Stimulated activated CD4-positive, alpha-beta T cell treated with anti-CD3 and anti-CD28 coated beads, Interleukin-1b, Interleukin-23, amount 100 ng/mL, for 24 hours (primary cell): Measurements from ENCODE around the gene RAP1GAP.
"Not testable (repeated sequence)": the region's sequence is repeated elsewhere in the genome, so short reads cannot be mapped to it uniquely, and the experiment has no call there.

Experiments used
- DNase-seq, 4 experiments: peaks; one replicate each; pipeline ENCODE4 v3.0.0-alpha.2; 2020; ENCODE audit warnings: low read depth in 4 of 4, low spot score in 1 of 4

The RAP1GAP gene

DNA sequence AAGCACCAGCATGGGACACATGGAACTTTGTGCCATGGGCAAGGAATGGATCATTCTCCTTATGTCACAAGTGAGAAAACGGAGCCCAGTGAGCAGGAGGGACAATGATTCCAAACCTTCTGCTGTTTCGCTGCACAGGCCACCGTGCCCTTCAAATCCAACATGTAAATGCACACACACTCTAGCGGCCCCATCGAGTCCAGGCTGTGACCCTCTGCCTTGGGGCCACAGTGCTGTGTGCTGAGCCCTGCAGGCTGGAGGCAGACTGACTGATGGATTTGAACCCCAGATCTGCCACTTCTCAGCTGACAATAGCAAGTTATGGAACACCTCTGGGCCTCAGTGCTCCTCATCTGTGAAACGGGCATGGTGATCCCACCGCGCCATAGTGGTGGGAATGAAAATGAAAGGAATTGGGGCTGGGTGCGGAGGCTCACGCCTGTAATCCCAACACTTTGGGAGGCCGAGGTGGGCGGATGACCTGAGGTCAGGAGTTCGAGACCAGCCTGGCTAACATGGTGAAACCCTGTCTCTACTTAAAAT lies 96.4 kb downstream of the RAP1GAP start:
- no peak for DNase-seq

DNA sequence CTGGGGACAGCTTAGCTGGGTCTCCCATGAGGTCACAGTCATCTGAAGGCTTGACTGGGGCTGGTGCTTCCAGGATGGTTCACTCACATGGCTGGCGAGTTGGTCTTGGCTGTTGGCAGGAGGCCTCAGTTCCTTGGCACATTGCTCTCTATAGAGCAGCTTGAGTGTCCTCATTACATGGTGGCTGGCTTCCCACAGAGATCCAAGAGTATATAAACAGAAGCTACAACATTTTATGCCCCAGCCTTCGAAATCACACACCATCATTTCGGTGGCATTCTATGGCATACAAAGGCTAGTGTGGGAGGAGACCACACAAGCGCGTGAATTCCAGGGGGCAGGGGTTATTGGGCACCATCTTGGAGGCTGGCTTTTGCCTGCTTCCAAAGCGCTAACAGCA lies 96.9 kb downstream of the RAP1GAP start:
- no peak for DNase-seq

DNA sequence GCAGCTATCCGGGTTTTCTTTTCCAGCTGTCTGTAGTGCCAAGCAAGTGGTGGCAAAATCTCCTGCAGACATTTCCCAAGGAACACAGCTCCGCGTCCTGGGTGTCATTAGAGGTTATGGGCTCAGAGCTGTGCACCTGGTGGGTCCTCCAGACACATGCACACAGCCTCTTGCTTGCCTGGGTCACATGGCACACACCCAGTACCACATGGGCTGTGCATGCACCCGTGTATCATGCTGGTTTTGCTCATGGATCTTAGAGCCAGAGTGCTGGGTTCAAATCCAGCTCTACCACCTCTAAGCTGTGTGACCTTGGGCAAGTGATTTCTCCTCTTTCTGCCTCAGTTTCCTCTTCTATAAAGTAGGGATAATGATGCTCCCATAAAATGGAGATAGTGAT lies 98.3 kb downstream of the RAP1GAP start:
- no peak for DNase-seq

DNA sequence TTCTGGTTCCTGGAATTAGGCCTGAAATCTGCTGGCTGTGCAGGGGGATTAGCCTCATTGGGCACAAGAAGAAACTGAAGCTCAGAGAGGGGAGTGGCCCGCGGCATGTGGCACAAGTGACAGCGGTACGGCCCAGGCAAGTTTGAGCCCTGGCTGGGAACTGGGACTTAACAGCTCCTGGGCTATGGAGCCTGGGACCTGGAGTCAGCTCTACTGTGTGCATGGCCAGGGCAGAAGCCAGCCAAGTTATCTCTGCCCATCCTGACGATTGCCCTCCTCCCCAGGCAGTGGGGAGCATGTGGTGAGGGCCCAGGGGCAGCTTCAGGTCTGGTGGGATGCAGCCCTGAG lies 98.7 kb downstream of the RAP1GAP start:
- DNase-seq: no peak

DNA sequence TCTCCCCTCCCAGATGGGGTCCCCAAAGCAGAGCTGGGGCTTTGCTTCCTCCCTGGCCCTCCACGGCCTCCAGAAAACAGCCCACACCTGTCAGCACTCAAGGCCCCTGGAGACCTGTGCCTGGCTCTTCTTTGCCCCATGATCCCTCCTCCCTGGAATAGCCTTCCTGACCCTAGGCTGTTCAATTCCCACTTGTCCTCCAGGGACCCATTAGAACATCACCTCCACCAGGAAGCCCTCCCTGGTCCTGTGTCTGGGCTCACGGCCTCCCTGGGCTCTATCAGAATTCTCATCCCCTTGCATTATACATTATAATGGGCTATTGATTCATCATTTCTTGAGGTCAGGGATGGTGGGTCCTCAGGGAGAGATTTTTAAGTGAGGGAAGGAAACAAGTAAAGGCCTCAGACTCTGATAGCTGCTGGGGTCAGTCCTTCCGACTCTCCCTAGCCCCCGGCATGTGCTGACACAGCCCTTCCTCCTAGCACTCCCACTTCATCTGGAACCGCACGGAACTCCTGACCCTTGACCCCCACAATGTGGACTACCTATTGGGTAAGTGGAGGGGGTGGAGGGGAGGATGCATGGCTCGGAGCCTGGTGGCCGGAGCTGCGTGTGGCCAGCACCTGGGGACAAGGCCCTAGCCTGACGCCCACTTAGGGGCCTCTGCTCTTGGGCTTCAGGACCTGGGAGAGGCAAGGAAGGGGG lies 99.2 kb downstream of the RAP1GAP start:
- DNase-seq: no peak

DNA sequence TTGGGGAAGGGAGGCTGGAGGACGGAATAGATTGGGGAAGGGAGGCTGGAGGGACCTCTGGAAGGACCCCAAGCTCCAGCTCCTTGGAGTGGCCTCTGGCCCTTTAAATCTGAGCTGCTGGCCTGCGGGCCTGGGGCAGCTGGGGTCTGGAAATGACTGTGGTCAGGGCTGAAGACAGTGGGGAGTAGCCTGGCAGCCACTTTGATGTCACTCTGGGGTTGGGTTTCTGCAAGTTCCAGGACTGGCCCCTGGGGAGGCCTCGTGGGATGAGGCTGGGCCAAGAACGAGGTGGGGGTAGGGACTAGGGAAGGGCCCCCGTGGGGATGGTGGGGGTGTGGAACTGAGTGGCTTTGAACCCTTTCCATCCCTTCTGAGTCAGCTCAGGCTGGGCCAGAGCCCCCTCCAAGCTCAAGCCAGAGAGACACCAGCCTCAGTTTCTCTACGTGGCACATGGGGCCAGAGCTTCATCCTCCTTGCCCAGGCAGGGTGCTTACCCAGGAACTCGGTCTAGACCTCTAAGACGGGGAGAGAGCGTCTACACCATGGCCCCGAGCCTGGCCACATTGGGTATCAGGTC lies 100.3 kb downstream of the RAP1GAP start:
- DNase-seq: no peak

DNA sequence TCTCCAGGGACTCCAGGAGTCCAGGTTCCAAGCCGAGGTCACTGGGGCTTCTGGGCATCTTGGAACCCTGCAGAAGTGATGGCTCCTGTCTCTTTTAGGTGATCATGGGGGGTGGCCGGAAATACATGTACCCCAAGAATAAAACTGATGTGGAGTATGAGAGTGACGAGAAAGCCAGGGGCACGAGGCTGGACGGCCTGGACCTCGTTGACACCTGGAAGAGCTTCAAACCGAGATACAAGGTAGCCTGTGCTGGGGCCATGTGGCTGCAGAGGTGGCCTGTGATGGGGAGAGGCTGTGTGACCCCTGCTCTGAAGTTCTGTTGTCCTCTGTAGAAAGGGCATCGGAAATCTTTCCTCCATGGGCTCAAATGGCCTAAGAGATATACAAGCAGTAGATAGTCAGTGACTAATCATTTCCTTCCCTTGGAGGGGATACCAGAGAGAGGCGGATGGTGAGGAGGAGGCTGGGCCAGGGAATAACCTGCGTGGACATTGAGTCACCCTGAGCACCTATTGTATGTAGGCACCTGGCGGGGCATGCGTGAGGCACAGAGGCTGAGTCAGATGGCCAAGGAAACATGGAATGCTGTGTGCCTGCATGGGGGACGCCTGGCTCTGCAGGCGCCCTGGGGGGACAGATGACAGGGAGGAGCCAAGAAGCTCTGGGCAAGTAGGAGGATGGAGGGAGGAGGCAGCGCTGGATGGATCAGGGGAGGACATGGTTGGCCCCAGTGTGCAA lies 101.0 kb downstream of the RAP1GAP start:
- DNase-seq: no peak

DNA sequence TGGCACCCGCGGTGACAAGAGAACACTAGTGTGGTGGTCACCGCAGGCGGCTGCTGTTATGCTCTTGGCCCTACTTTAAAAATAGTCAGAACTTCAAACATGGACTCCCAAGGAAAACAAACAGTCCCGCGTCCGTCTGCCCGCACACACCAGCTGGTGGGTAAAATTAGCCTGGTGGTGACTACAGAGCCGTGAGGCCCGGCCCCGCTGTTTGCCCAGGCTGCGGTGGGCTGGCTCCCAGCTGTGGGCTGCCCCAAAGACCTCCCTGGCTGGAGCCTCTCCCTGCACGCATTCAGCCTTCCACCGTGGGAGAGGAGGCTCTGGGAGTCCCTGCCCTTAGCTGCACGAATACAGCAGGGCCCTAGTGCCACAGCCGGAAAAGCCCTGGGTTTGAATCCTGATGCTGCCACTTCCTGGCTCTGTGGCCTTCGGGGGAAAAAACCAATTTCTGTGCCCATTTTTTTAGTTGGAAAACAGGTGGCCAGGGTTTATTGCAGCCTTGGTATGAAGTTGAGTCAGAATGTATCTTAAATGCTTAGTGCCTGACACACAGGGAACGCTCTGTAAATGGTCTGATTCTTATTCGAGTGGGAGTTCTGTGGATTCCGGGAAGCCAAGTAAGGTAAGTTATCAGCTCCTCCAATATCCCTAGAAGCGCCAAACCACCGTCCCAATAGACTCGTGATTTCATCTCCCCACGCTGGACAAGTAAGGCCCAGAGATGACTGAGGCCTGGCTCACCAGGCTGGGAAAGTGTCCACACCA lies 101.7 kb downstream of the RAP1GAP start:
- DNase-seq: no peak

DNA sequence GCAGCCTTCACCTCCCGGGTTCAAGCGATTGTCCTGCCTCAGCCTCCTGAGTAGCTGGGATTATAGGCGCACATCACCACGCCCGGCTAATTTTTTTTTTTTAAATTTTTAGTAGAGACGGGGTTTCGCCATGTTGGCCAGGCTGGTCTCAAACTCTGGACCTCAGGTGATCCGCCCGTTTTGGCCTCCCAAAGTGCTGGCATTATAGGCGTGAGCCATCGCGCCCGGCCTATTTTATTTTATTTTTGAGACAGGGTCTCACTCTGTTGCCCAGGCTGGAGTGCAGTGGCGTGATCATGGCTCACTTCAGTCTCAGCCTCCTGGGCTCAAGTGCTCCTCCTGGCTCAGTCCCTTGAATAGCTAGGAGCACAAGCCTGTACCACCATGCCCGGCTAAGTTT lies 102.8 kb downstream of the RAP1GAP start:
- not testable (repeated sequence) for DNase-seq

DNA sequence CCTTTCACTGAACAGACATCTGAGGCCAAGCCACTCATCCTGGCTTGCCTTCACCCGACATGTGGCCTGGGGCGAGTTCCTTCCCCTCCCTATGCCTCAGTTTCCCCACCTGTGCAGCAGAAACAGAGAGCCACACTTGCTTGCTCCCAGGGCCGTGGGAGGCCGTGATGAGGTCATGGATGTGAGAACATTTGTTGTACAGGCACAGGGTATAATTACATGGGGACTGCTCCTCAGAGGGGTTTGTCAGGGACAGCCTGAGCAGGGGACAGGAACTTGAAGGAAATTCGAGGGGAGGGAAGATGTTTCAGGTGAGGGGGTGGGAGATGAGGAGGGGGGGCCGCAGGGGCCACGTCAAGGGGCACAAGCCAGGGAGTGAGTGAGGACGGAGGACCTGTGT lies 103.9 kb downstream of the RAP1GAP start:
- no peak for DNase-seq

DNA sequence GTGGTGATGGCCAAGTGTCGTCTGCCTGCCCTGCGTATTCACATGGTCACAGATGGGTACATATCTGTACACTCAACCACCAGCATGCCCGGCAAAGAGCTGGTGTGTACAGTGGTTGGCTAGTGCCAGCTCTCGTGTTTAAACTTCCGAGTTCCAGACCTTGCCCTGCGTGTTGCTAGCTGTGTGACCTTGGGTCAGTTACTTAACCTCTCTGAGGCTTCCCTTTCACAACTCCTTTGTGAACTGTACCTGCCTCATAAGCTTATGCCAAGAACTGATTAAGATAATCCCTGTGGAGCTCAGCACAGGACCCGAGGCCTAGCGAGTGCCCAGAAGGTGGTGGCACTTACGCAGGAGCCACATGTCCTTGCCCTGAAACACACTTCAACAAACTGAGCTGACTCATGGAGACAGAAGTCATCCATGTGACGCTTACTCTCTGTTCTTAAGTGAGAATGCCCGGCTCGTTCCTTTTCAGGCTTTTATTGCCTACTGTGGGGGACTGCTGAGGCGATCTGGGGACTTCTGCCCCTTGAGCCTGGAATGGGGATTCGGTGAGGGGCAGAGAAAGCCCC lies 104.5 kb downstream of the RAP1GAP start:
- DNase-seq: no peak

DNA sequence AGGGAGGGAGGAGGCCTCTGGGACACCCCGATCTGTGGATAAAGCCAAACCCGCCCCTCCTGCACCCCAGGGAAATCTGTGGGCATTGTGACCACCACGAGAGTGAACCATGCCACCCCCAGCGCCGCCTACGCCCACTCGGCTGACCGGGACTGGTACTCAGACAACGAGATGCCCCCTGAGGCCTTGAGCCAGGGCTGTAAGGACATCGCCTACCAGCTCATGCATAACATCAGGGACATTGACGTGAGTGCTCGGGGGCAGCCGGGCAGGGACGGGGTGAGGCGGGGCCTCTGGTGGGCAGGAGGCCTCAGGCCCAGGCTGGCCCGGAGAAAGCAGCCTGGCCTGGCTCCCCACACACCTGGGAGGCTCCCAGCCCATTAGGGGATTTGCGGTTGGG lies 105.2 kb downstream of the RAP1GAP start:
- DNase-seq: no peak

DNA sequence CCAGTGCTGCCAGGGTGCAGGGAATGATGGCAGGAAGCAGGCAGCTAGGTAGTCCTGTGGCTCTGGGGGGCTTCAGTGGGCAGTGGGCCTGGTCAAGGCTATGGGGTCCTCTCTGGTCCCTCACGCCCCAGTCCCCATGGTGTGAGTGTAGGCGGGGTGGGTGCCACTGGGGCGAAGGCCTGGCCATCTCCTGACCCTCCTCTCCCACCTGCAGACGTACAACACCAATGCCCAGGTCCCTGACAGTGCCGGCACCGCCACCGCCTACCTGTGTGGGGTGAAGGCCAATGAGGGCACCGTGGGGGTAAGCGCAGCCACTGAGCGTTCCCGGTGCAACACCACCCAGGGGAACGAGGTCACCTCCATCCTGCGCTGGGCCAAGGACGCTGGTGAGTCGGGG lies 106.3 kb downstream of the RAP1GAP start:
- DNase-seq: no peak

DNA sequence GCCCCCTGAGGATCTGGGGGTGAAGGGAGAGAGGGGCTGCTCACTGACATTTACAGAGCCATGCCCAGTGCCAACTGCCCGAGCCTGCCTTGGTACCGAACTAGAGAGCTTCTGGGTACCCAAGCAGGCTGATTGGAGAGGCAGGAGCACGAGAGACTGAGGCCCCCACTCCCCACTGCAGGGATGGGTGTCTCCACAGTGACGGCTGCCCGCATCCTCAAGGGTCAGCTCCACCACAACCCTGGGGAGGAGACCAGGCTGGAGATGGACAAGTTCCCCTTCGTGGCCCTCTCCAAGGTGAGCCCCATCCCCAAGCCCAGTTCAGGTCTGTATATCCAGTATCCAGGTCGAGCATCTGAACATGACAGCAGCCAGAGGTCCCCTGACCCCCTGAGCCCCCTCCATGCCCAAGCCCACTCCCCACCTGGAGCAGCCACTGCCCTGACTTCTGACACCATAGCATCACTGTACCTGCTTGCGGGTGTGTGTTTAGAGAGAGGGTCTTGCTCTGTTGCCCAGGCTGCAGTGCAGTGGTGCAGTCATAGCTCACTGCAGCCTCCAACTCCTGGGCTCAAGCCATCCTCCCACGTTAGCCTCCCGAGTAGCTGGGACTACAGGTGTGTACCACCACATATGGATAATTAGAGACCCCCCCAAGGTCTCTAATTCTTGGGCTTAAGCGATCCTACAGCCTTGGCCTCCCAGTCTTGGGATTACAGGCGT lies 108.1 kb downstream of the RAP1GAP start:
- no peak for DNase-seq

DNA sequence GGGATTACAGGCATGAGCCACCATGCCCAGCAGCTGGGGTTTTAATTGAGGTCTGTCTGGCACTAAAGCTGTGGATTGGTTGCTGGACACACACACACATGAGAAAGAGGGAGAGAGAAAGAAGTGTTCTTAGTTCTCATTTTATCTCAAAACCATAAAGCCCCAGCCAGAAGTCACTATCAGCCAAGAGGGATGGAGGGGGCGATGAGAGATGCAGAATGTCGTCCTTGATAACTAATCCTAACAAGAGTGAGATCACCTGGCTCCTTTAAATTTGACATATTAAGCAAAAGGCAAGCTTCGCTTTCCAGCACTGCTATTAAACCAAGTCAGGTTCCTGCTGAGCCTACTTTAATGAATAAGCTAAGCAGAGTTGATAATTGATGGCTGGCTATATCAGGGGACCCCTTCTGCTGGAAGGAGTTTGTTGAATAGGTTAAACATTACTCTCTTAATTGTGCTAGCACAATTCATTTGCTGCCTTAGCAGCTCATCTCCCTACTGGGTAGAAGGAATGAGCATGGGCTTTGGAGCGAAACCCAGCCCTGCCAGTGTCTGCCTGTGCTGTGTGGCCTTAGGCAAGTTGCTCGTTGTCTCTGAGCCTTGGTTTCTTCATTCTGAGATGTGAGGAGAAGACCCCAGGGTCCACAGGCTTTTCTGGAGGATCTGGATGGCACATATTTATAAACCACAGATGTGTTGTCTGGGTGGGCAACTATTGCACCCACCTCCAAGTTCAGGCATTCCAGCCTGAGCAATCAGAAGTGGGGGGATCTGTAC lies 109.2 kb downstream of the RAP1GAP start:
- no peak for DNase-seq

DNA sequence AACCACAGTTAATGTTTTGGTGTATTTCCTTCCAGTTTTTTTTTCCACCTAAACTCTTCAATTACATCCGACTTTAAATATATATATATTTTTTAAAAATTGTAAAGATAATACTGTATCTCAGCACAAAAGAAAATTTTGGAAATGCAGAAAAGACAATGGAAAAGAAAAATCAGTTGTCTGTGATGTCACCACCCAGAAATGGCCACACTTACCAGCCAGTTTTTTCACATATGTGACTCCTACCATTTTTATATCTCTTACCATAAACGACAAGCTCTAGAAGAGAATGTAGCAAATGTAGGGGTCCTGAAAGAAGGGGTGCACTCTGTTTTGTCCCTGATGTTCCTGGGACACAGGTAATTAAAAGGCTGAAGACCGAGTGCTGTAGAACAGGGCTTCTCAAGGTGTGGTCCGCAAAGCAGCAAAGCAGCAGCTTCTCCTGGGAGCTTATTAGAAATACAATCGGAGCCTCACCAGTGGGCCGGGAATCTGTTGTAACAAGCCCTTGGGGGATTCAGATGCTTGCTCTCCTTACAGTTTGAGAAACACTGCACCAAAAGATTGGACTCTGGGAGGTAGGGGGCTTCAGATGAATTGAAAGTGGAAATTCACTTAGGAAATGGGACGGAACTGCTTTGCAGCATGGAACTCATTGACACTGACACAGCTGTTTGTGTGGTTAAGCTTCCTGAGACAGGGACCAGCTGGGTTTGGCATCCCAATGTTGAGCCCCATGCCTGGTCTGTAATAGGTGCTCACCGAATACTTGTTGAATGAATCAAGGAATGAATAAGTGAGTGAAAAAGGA lies 115.8 kb downstream of the RAP1GAP start:
- DNase-seq: no peak

DNA sequence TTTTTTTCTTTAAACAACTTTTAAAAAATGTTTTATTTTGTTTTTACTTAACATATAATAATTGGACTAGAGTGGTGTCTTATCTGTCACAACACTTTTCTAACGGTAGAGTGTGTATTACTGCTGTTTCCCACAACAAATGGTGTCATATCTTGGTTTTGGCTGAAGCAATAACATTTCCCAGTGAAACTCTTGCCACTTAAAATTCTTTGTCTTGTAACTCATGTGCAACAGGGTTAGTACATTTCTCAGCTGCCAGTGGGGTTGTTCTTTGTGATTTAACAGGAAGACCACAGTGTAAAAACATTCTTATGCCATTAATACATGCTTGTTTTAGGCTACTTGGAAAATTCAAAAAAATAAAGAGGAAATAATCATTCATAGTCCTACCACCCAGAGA lies 116.4 kb downstream of the RAP1GAP start:
- no peak for DNase-seq

DNA sequence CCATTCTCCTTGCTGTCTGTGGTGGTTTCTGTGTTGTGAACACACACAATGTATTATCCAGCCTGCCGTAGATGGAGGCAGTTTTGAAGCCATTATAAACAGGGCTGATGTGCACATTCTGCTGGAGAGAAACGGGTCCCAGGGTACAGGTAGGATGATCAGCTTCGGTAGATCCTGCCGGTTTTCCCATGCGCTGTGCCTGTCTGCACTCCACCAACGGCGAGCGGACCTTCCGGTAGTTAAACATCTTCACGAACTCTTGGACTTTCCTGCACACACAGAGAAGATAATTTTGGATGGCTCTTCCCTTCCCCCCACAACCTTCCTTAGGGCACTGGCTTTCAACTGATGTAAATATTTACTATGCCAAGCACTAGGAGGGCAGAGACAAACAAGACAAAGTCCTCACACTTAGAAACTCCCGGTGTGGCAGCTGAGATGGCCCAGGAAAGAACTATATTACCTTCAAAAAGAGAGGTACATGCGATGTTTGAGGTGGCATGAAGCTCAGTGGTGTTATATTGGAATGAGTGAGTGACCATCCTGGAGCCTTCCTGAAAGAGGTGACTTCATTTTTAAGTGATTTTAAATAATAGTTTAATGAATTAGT lies 118.2 kb downstream of the RAP1GAP start:
- DNase-seq: no peak

DNA sequence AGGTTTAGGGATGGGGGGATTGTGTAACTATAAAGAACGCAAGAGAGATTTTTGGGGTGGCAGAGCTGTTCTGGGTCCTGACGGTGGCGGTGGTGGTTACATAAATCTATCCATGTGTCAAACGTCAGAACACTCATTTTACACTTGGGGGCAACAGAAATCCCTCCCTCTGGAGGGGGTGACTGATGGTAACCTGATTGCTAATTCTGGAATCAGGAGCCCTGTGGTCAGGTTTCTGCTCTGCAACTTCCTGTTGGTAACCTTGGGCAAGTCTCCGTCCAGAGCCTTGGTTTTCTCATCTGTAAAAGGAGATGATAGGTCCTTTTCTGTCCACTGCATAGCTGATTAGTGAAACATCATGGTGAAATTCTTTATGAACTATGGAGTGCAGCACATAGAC lies 119.1 kb downstream of the RAP1GAP start:
- DNase-seq: no peak
